ENCODE data around the gene LUZP1. TPM values are rescaled to one million over a fixed set of nuclear protein-coding genes. Genes with fewer than 3 reads are reported as not detected.

The LUZP1 gene
- total RNA-seq, 1 experiment from 2014 or later, result 22.4 TPM

GRCh38 chr1:23148084-23148483 lies 20.6 kb downstream of the LUZP1 start:
- H4K20me1 ChIP-seq (ENCODE audit: insufficient read depth), result no peaks in the 10 kb centered on the region; the same call in 1 of the 2 replicates
- ATAC-seq (no peak), DNase-seq (ENCODE audit: low read depth, low spot score) (no peak)
- TF ChIP-seq CBX3 (IDR thresholded peaks at IDR 0.05; ENCODE audit: low read depth) (no peak), POLR2A (IDR thresholded peaks at IDR 0.05; ENCODE audit: borderline replicate concordance, extremely low read depth, insufficient read depth, insufficient read length) (no peak), YY1 (IDR thresholded peaks at IDR 0.05; ENCODE audit: extremely low read depth, insufficient replicate concordance, low read depth, low read length) (no peak), CEBPB (IDR thresholded peaks at IDR 0.05; ENCODE audit: low read depth) (no peak), SRF (IDR thresholded peaks at IDR 0.05; ENCODE audit: low read depth) (no peak), EZH2phosphoT487 (IDR thresholded peaks at IDR 0.05; ENCODE audit: borderline replicate concordance) (no peak), CTCF (IDR thresholded peaks at IDR 0.05 in 2 of 3, conservative IDR thresholded peaks at IDR 0.05 in 1 of 3; ENCODE audit: borderline replicate concordance in 1 of 3, insufficient read depth in 1 of 3, low read depth in 2 of 3, low read length in 2 of 3) (no peak), RAD21 (IDR thresholded peaks at IDR 0.05; ENCODE audit: low read depth) (no peak), ZNF274 (IDR thresholded peaks at IDR 0.05; ENCODE audit: low read depth, low read length) (no peak), FOSL1 (IDR thresholded peaks at IDR 0.05; ENCODE audit: low read depth) (no peak)
- intact Hi-C loops (cut with micrococcal nuclease), result no loop called here
- no TSS peak for BruUV-seq (replicated peaks)
- RAD21 ChIA-PET (ENCODE audit: low non-redundant PET in 1 of 2, low total read pairs in 2 of 2, uncharacterized antibody in 2 of 2, unreplicated experiment in 2 of 2), result no interaction called here
- no peaks in the 10 kb centered on the region for H3K9me3 ChIP-seq (ENCODE audit: control insufficient read depth in 1 of 2, insufficient read depth in 1 of 2, low read depth in 1 of 2, low read length in 2 of 2)
- no peak overlapping the region for H3K4me3 ChIP-seq (replicated peaks in 1 of 2; ENCODE audit: low read depth in 1 of 2, low read length in 2 of 2)
- no peaks in the 10 kb centered on the region for H3K9me2 ChIP-seq (ENCODE audit: insufficient read depth)
- no peaks in the 10 kb centered on the region for H3K27me3 ChIP-seq (ENCODE audit: insufficient read depth, low read length)
- no peak overlapping the region for H3K9ac ChIP-seq (ENCODE audit: low read length)
- H2AFZ ChIP-seq (ENCODE audit: low read depth, low read length, poor library complexity, severe bottlenecking), result no peak overlapping the region
- peaks cover 79% of the 10 kb centered on the region for H3K79me2 ChIP-seq (ENCODE audit: insufficient read depth, low read length)
- H3K4me1 ChIP-seq (ENCODE audit: control insufficient read depth in 1 of 2, insufficient read depth in 2 of 2, low read length in 2 of 2), result peaks cover 8 to 11% of the 10 kb centered on the region in 2 experiments; a peak in 3 of 4 replicates
- H3K27ac ChIP-seq (ENCODE audit: low read depth, low read length), result no peak overlapping the region
- CTCF ChIA-PET, result no interaction called here
- peak overlapping the region; percentile 15; the same call in 1 of the 2 replicates for H3K4me2 ChIP-seq (ENCODE audit: low read length)
- peaks cover 0 to 4% of the 10 kb centered on the region in 2 experiments; a peak in 1 of 4 replicates for H3K36me3 ChIP-seq (ENCODE audit: control insufficient read depth in 1 of 2, insufficient read depth in 2 of 2, low read length in 2 of 2)
- POLR2A ChIA-PET, result interaction anchor here (0.7 kb wide), 1 partner anchor 17 kb away, joined by 3 read pairs; no protein-coding TSS in a partner anchor
